ENCODE measurements around the gene MAD1L1.

GRCh38 chr7:2086229-2086628 lies 146.5 kb downstream of the MAD1L1 start:
- TF ChIP-seq, protein P1, sequence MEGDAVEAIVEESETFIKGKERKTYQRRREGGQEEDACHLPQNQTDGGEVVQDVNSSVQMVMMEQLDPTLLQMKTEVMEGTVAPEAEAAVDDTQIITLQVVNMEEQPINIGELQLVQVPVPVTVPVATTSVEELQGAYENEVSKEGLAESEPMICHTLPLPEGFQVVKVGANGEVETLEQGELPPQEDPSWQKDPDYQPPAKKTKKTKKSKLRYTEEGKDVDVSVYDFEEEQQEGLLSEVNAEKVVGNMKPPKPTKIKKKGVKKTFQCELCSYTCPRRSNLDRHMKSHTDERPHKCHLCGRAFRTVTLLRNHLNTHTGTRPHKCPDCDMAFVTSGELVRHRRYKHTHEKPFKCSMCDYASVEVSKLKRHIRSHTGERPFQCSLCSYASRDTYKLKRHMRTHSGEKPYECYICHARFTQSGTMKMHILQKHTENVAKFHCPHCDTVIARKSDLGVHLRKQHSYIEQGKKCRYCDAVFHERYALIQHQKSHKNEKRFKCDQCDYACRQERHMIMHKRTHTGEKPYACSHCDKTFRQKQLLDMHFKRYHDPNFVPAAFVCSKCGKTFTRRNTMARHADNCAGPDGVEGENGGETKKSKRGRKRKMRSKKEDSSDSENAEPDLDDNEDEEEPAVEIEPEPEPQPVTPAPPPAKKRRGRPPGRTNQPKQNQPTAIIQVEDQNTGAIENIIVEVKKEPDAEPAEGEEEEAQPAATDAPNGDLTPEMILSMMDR (IDR thresholded peaks at IDR 0.05): no peak
- no peak for TF ChIP-seq POLR2A (IDR thresholded peaks at IDR 0.05)
